ENCODE results near the gene FNTB. TPM values are rescaled to one million over a fixed set of nuclear protein-coding genes. Genes with fewer than 3 reads are reported as not detected.
"Not testable (repeated sequence)": the region's sequence is repeated elsewhere in the genome, so short reads cannot be mapped to it uniquely, and the experiment has no call there.

The FNTB gene
- total RNA-seq, 2 donors from 2014 or later: 13.1 to 15.9 TPM

DNA sequence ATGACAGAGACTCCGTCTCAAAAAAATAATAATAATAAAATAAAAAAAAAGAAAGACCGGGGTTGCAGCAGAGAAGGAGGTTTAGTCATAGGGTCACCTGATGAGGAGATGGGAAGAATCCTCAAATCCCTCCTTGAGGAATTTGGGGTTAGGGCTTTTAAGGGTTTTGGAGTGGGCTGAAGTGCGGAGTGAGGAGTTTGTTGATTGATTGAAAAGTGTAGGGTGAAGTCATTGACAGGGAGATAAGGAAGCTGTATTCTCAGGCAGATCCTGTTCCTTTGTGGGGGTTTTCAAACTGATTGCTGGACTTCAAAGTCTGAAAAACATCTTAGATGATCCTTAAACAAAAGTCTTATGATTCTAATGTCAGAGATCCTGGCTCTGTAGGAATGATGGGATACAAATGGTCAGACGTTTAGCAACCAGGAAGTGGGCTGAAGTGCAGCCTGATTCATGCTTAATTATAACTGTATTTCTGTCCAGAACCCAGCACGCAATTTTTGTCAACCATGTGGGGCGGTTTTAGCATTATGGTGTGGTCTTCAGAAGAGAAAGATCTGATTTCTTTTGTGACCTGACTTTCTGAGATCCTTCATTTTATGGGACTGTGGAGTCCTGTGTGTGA is 16.0 kb downstream of the FNTB start:
- DNase-seq: no peak
- intact Hi-C loops (cut with DNase I): no loop called here
- ATAC-seq: no peak

GRCh38 chr14:65003394-65003793 is 16.7 kb downstream of the FNTB start:
- DNase-seq (no peak), ATAC-seq (no peak)
- intact Hi-C loops (cut with DNase I): no loop called here

GRCh38 chr14:65006261-65006721 is 19.6 kb downstream of the FNTB start:
- intact Hi-C loops (cut with DNase I): no loop called here
- no peak for ATAC-seq
- DNase-seq: no peak

DNA sequence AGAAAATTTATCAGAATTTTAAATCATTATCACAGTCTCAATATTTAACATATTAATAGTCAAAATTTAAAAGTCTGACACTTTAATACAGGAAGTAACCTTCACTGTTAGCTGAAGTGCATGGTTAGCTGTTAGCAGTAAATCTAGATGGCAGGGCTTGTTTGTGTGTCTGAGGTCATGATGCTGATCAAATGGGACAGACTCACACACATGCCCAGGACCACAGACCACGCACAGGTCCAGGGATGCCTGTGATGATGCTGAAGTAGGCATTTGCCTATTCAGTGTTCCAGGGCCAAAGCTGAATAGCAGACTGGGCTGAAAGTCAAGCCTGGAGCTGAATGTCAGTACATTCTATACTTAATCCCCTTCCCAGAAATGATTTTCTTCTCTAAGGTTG is 20.5 kb downstream of the FNTB start:
- ATAC-seq (no peak), DNase-seq (no peak)
- intact Hi-C loops (cut with DNase I): no loop called here

DNA sequence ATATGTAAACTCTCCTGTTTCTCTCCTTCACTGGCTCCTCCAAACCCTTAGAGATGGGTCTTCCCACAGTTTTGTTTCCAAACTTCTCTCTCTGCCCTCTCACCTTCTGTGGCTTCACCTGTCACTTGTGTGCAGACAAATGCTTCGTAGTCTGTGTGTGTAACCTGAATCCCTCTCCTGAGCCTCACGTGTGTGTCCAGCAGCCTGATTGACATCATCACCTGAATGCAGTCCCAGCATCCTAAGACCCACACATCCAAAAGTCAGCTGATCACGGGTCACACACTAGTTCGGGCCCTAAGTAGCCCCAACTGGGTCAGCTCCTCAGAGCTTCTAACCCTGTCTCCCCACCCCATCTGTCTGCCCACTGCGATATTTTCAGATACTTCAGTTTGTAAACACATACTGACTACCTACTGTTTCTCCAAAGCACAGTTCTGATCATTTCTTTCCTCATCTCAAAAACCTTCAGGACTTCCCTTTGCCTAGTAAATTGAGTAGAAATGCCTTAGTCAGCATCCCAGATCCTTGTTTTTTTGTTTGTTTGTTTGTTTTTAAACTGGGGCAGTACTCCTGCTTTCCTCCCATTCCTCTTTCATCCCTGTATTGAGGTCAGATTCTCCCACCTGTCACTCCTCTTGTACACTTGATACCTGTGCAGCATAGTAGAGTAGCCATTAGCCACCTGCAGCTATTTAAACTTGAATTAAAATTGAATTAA is 23.7 kb downstream of the FNTB start:
- DNase-seq: no peak
- ATAC-seq: no peak
- intact Hi-C loops (cut with DNase I): no loop called here

DNA sequence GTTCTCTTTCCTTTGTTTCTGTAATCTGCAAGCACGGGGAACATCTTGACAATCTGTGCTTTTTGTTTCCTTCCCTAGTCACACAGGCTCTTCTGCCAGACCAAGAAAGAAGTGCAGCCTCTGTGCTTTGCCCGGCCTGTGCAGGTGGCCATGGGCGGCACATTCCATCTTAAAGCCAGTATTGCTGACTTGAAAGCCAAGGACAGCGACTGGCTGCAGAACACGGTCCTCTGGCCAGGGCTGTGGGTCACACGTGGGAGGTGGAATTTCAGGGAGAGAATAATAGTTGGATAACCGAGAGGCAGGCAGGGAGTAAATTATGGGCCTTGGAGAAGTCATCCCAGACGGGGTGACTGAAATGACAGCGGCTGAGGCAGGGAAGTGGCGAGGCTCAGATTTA is 24.8 kb downstream of the FNTB start:
- ATAC-seq (no peak), DNase-seq (no peak)
- intact Hi-C loops (cut with DNase I): no loop called here

DNA sequence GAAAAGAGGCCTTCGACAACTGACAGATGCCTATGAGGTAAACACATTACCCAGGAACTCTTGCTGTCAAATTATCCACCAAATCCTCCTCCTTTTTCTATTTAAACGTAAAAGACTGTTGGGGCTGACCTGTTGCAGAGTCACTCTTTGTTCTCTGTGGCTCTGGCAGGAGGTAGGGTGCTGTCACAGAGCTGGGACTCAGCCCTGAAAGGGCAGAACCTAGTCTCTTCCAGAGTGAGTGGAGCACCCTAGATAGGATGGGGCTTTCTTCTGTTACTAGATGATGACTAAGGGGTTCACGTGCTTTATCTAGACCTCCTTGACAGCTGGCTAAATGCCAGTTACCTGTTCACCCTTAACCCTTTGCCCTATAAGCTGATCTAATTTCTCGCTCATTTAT is 25.7 kb downstream of the FNTB start:
- no peak for DNase-seq
- intact Hi-C loops (cut with DNase I): no loop called here
- no peak for ATAC-seq

- no peak for DNase-seq
- ATAC-seq: no peak
- intact Hi-C loops (cut with DNase I): no loop called here
These were observed 28.7 kb downstream of the FNTB start for GRCh38 chr14:65015391-65015790.

GRCh38 chr14:65016471-65016870 is 29.8 kb downstream of the FNTB start:
- intact Hi-C loops (cut with DNase I): no loop called here
- DNase-seq (no peak), ATAC-seq (no peak)

DNA sequence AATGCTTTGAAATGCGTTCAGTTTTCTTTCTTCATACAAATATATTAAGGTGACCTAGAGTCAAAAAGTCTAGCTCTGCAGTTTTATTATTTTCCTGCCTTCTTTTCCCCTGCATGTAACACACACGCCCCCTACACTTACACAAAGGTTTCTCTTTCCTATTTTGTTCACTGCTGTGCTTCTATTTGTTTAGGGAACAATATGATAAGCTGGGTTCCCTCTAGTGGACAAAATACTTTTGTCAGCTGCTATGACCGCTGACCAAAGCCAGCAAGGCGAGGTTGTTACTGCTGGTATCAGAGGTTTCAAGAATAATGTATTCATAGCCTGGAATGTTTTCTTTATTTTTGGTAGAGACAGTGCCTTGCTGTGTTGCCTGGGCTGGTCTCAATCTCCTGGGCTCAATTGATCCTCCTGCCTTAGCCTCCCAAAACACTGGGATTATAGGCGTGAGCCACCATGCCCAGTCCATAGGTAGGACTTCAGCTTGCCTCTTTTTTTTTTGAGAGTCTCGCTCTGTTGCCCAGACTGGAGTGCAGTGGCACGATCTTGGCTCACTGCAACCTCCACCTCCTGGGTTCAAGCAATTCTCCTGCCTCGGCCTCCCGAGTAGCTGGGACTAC is 33.4 kb downstream of the FNTB start:
- intact Hi-C loops (cut with DNase I): no loop called here
- no peak for DNase-seq

GRCh38 chr14:65024957-65025356 is 38.3 kb downstream of the FNTB start:
- DNase-seq: no peak
- ATAC-seq: no peak
- intact Hi-C loops (cut with DNase I): no loop called here

More for the DNA sequence above, 33.4 kb downstream of the FNTB start:
- ATAC-seq: peak; percentile 81 to 95

GRCh38 chr14:65025818-65026217 is 39.1 kb downstream of the FNTB start:
- intact Hi-C loops (cut with DNase I): no loop called here
- no peak for ATAC-seq
- DNase-seq: no peak

- no peak for ATAC-seq
- intact Hi-C loops (cut with DNase I): no loop called here
- DNase-seq: no peak
These were observed 39.8 kb downstream of the FNTB start for GRCh38 chr14:65026526-65026925.

- intact Hi-C loops (cut with DNase I): no loop called here
- no peak for ATAC-seq
- no peak for DNase-seq
These were observed 40.6 kb downstream of the FNTB start for GRCh38 chr14:65027127-65027799.

DNA sequence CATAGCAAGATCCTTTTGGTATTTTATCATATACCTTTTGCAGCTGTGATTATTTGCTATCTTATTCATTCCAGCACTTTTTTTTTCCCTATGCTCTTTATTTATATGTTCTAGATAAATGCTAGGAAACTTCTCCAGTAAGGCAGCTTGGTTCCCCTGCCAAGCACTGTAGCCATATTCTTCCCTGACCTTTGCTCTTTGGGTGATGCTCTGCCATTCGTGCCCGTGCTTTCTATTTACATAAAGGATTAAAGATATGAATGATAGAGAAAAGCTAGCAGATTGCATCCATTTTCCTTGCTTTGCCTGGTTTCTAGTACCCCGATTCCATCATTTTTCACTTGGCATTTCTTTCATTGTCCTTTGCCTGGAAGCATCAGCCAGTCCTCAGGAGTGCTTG is 42.2 kb downstream of the FNTB start:
- intact Hi-C loops (cut with DNase I): no loop called here

GRCh38 chr14:65031321-65031720 is 44.6 kb downstream of the FNTB start:
- ATAC-seq; DNase-seq; intact Hi-C loops (cut with DNase I): not testable (repeated sequence)

More for the DNA sequence above, 42.2 kb downstream of the FNTB start:
- ATAC-seq (no peak), DNase-seq (no peak)

GRCh38 chr14:65032319-65032718 is 45.6 kb downstream of the FNTB start:
- ATAC-seq: peak; percentile 82 to 83
- peak; percentile 62 for DNase-seq
- intact Hi-C loops (cut with DNase I): no loop called here

- no peak for DNase-seq
- ATAC-seq: no peak
- intact Hi-C loops (cut with DNase I): no loop called here
These were observed 46.5 kb downstream of the FNTB start for GRCh38 chr14:65033181-65033580.

DNA sequence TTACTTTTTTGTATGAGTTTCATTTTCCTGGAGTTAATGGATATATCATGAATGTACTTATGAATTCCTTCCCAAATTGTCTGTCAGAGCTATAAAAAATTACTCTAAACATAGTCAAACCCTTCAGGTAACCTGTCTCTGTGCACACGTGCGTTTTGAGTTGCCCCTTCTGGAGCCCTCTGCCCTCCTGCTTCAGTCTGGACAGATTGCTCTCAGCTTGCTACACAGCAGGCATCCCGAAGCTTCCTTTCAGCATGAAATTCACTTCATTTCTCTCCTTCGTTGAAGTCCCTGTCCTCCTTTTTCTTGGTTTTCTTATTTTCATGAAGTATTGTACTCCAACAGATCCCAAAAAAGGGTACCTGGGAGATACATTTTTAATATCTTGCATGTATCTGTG is 47.3 kb downstream of the FNTB start:
- ATAC-seq (no peak), DNase-seq (no peak)
- intact Hi-C loops (cut with DNase I): no loop called here

- DNase-seq: peak; percentile 74
- peak; percentile 73 to 81 for ATAC-seq
- intact Hi-C loops (cut with DNase I): no loop called here
These were observed 48.4 kb downstream of the FNTB start for GRCh38 chr14:65035049-65035448.
